LNCaP clone FGC (cell line): Measurements from ENCODE around the gene GPR27.

ENCODE experiments used
- DNase-seq: peaks from one replicate; pipeline ENCODE4 v3.0.0-alpha.2; 2011; ENCODE audit warnings: low read depth
- H3K4me3 ChIP-seq: 2 replicates; pipeline ENCODE4 v1.5.1; 2011; ENCODE audit warnings: mild to moderate bottlenecking, low read depth, low read length, control low read depth
- TF ChIP-seq, protein P1 (sequence below): IDR thresholded peaks from 2 replicates; pipeline ENCODE4 v1.5.1; 2012; ENCODE audit warnings: mild to moderate bottlenecking; ENCODE audit not compliant: control insufficient read depth, insufficient read depth; ENCODE audit errors: extremely low read depth

GPR27 gene

DNA sequence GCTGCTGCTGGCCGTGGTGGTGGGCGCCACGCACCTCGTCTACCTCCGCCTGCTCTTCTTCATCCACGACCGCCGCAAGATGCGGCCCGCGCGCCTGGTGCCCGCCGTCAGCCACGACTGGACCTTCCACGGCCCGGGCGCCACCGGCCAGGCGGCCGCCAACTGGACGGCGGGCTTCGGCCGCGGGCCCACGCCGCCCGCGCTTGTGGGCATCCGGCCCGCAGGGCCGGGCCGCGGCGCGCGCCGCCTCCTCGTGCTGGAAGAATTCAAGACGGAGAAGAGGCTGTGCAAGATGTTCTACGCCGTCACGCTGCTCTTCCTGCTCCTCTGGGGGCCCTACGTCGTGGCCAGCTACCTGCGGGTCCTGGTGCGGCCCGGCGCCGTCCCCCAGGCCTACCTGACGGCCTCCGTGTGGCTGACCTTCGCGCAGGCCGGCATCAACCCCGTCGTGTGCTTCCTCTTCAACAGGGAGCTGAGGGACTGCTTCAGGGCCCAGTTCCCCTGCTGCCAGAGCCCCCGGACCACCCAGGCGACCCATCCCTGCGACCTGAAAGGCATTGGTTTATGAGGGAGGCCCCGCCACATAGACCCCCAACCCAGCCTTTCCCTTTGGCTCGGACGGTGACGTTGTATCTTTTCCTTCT, 1.1 kb downstream of the GPR27 start:
- TF ChIP-seq, protein P1, sequence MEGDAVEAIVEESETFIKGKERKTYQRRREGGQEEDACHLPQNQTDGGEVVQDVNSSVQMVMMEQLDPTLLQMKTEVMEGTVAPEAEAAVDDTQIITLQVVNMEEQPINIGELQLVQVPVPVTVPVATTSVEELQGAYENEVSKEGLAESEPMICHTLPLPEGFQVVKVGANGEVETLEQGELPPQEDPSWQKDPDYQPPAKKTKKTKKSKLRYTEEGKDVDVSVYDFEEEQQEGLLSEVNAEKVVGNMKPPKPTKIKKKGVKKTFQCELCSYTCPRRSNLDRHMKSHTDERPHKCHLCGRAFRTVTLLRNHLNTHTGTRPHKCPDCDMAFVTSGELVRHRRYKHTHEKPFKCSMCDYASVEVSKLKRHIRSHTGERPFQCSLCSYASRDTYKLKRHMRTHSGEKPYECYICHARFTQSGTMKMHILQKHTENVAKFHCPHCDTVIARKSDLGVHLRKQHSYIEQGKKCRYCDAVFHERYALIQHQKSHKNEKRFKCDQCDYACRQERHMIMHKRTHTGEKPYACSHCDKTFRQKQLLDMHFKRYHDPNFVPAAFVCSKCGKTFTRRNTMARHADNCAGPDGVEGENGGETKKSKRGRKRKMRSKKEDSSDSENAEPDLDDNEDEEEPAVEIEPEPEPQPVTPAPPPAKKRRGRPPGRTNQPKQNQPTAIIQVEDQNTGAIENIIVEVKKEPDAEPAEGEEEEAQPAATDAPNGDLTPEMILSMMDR: no peak
- H3K4me3 ChIP-seq: no peak overlapping the region
- no peak for DNase-seq

DNA sequence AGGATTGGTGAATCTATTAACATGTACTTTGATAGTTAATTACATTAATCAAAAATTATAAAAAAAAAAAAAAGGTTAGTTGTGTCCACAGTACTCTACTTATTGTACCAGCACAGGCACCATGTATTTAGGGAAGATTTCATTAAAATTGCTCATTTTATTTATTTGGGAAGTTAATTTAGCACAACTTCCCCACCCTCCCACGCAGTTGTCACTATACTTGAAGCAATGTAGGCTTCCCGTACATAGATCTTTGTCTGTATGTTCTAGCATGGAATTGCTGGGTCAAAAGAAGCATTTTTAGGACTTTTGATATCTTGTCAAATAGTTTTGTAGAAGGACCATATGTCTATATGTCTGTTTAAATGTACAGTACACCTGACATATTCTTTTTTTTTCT, 4.4 kb downstream of the GPR27 start:
- H3K4me3 ChIP-seq: no peak overlapping the region
- TF ChIP-seq, protein P1: no peak
- DNase-seq: no peak

DNA sequence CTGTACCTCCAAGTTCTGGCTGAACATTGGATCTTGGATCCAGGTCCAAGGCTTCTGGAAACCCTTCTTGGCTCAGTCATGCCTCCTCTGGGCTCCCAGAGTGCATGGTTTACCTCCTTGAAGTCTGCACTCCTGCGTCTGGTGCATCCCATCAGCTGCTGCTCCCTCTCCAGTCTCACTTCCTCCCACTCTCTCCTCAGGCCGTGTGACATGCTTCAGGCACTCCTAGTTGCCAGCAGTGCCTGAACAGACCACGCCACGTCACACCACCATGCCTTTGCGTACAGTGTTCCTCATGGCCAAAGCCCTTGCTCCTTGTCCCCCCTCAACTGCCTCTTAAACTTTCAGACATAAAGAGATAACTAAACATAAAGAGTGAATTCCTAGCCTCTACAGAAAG, 5.7 kb downstream of the GPR27 start:
- TF ChIP-seq, protein P1: no peak
- no peak overlapping the region for H3K4me3 ChIP-seq
- DNase-seq: no peak

DNA sequence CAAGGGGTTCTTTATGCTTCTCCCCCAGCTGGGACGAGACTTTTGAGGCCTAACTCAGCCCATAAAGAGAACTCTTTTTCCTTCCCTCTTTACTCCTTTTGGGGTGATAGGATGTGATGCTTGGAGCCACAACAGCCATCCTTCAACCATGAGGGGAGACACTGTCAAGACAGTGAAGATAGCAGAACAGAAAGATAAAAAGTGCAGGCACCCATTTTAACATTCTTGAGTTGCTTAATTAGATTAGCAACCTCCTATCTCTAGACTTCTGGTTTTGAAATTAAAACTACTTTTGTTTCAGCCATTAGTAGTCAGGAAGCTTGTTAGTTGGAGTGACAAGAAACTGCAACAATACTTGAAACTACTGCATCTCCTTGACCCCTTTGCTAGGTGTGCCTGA, 6.5 kb downstream of the GPR27 start:
- H3K4me3 ChIP-seq: no peak overlapping the region
- DNase-seq: no peak
- TF ChIP-seq, protein P1: no peak

- no peak overlapping the region for H3K4me3 ChIP-seq
- no peak for DNase-seq
- TF ChIP-seq, protein P1: no peak
Observed at GRCh38 chr3:71763426-71763825, 9.8 kb downstream of the GPR27 start.

- no peak overlapping the region for H3K4me3 ChIP-seq
- TF ChIP-seq, protein P1: no peak
- no peak for DNase-seq
Observed at GRCh38 chr3:71771126-71771525, 17.5 kb downstream of the GPR27 start.

- no peak for DNase-seq
- H3K4me3 ChIP-seq: no peak overlapping the region
- TF ChIP-seq, protein P1: no peak
Observed at GRCh38 chr3:71771884-71772283, 18.2 kb downstream of the GPR27 start.
